Hepatocyte (in vitro differentiated cells): ENCODE data around the gene PLXNA2. TPM values are rescaled to one million over a fixed set of nuclear protein-coding genes. Genes with fewer than 3 reads are reported as not detected.

Source experiments
- DNase-seq: peaks from one replicate; pipeline ENCODE4 v3.0.0-alpha.2; 2016; ENCODE audit warnings: low spot score
- H2AFZ ChIP-seq: fragments of 200-600 bp; sonication (generic); 2 replicates; pipeline ENCODE4 v1.6.0; 2016; ENCODE audit warnings: antibody characterized with exemption, mild to moderate bottlenecking
- H3K27ac ChIP-seq: fragments of 200-600 bp; sonication (generic); 2 replicates; pipeline ENCODE4 v1.5.1; 2016; ENCODE audit warnings: mild to moderate bottlenecking
- H3K27me3 ChIP-seq: fragments of 200-600 bp; sonication (generic); 2 replicates; pipeline ENCODE4 v1.6.1; 2016
- H3K36me3 ChIP-seq: fragments of 200-600 bp; sonication (generic); replicated peaks from 2 replicates; pipeline ENCODE4 v1.5.1; 2016; ENCODE audit warnings: low read depth; ENCODE audit not compliant: insufficient read depth
- H3K4me1 ChIP-seq: fragments of 200-600 bp; sonication (generic); 2 replicates; pipeline ENCODE4 v1.5.1; 2016; ENCODE audit warnings: mild to moderate bottlenecking, moderate library complexity; ENCODE audit not compliant: insufficient read depth
- H3K4me2 ChIP-seq: fragments of 200-600 bp; sonication (generic); 2 replicates; pipeline ENCODE4 v1.6.0; 2016
- H3K4me3 ChIP-seq: fragments of 200-600 bp; sonication (generic); 2 replicates; pipeline ENCODE4 v1.5.1; 2016; ENCODE audit warnings: mild to moderate bottlenecking
- H3K79me2 ChIP-seq: fragments of 200-600 bp; sonication (generic); 2 replicates; pipeline ENCODE4 v1.6.0; 2017; ENCODE audit warnings: mild to moderate bottlenecking
- H3K9me2 ChIP-seq: fragments of 200-600 bp; sonication (generic); replicated peaks from 2 replicates; pipeline ENCODE4 v1.6.0; 2017; ENCODE audit warnings: mild to moderate bottlenecking; ENCODE audit not compliant: insufficient read depth
- H3K9me3 ChIP-seq: fragments of 200-600 bp; sonication (generic); 2 replicates; pipeline ENCODE4 v1.5.1; 2016; ENCODE audit warnings: low read depth, mild to moderate bottlenecking
- H4K20me1 ChIP-seq: fragments of 200-600 bp; sonication (generic); 2 replicates; pipeline ENCODE4 v1.6.0; 2016; ENCODE audit warnings: mild to moderate bottlenecking; ENCODE audit not compliant: insufficient read depth, poor library complexity, severe bottlenecking
- CTCF ChIP-seq: fragments of 200-600 bp; sonication (generic); IDR thresholded peaks from 2 replicates; pipeline ENCODE4 v1.5.1; 2016; ENCODE audit warnings: antibody characterized with exemption, mild to moderate bottlenecking; ENCODE audit not compliant: poor library complexity
- EZH2 ChIP-seq: fragments of 200-600 bp; sonication (generic); IDR thresholded peaks from 2 replicates; pipeline ENCODE4 v1.6.1; 2016; ENCODE audit warnings: antibody characterized with exemption, mild to moderate bottlenecking, borderline replicate concordance
- EZH2phosphoT487 ChIP-seq: fragments of 200-600 bp; sonication (generic); IDR thresholded peaks from one replicate; pipeline ENCODE4 v1.6.1; 2018; ENCODE audit warnings: antibody characterized with exemption, mild to moderate bottlenecking, low read depth, moderate library complexity; ENCODE audit not compliant: unreplicated experiment, severe bottlenecking
- WGBS: methylation state at CpG from one replicate; pipeline ENCODE4 v1.1.6; 2016; ENCODE audit warnings: low lambda C conversion rate; ENCODE audit errors: missing lambda C conversion rate; 5-methylcytosine and 5-hydroxymethylcytosine counted together
- polyA plus RNA-seq: library from polyadenylated mRNA; unstranded; fragments of >200 nt; fragmentation: Nextera tagmentation; extraction: Ambion mirVana; gene quantifications from 2 replicates; pipeline ENCODE4 v1.2.1, GENCODE V29; 2016
- total RNA-seq: library from RNA; depleted of rRNA; stranded (reverse); fragments of >200 nt; gene quantifications from 2 replicates; pipeline ENCODE4 v1.2.3, GENCODE V29; 2014

PLXNA2 gene
- total and polyA plus RNA-seq, 2 experiments from 2014 or later: 9.8 to 13.1 TPM

- Histone ChIP-seq H3K9me3 (no peaks in the 10 kb centered on the region), H3K9me2 (no peaks in the 10 kb centered on the region), H4K20me1 (no peaks in the 10 kb centered on the region), H3K36me3 (no peaks in the 10 kb centered on the region), H3K79me2 (no peaks in the 10 kb centered on the region), H3K4me1 (peaks cover 11% of the 10 kb centered on the region), H3K27ac (no peak overlapping the region), H3K4me2 (no peak overlapping the region), H2AFZ (no peak overlapping the region), H3K4me3 (no peak overlapping the region), H3K27me3 (no peaks in the 10 kb centered on the region)
- WGBS: 80% methylated on average over 4 of the region's 4 CpGs
- TF ChIP-seq EZH2phosphoT487: no peak
- no peak for TF ChIP-seq CTCF
- TF ChIP-seq EZH2: no peak
- no peak for DNase-seq
Observed at GRCh38 chr1:208031932-208032320, 212.3 kb downstream of the PLXNA2 start.

GRCh38 chr1:208031316-208031931, 212.8 kb downstream of the PLXNA2 start:
- WGBS: 86% methylated on average over 10 of the region's 10 CpGs
- Histone ChIP-seq H3K9me3 (no peaks in the 10 kb centered on the region), H3K4me1 (peaks cover 11% of the 10 kb centered on the region), H3K36me3 (no peaks in the 10 kb centered on the region), H3K4me3 (no peak overlapping the region), H3K9me2 (no peaks in the 10 kb centered on the region), H3K4me2 (no peak overlapping the region), H3K27me3 (no peaks in the 10 kb centered on the region), H3K79me2 (no peaks in the 10 kb centered on the region), H2AFZ (no peak overlapping the region), H4K20me1 (no peaks in the 10 kb centered on the region), H3K27ac (no peak overlapping the region)
- TF ChIP-seq EZH2: no peak
- no peak for DNase-seq

GRCh38 chr1:208030288-208031091, 213.7 kb downstream of the PLXNA2 start:
- no peak for TF ChIP-seq EZH2phosphoT487
- TF ChIP-seq CTCF: no peak
- no peak for TF ChIP-seq EZH2
- Histone ChIP-seq H3K9me2 (no peaks in the 10 kb centered on the region), H3K27me3 (no peaks in the 10 kb centered on the region), H3K4me3 (no peak overlapping the region), H2AFZ (no peak overlapping the region), H3K4me2 (no peak overlapping the region), H3K27ac (peak overlapping the region; percentile 51), H3K36me3 (no peaks in the 10 kb centered on the region), H4K20me1 (no peaks in the 10 kb centered on the region), H3K79me2 (no peaks in the 10 kb centered on the region), H3K9me3 (no peaks in the 10 kb centered on the region), H3K4me1 (peaks cover 11% of the 10 kb centered on the region)
- no peak for DNase-seq
- WGBS: 87% methylated on average over 12 of the region's 12 CpGs
